ENCODE data around the gene DISP3. TPM values are rescaled to one million over a fixed set of nuclear protein-coding genes. Genes with fewer than 3 reads are reported as not detected.

DISP3 gene
- total RNA-seq, 4 donors from 2014 or later: 0.19 TPM; not detected in 3

GRCh38 chr1:11560061-11560460 is 81.1 kb downstream of the DISP3 start:
- Histone ChIP-seq H3K27ac (no peak overlapping the region), H3K36me3 (no peaks in the 10 kb centered on the region), H3K4me3 (no peak overlapping the region), H3K27me3 (peaks cover 92% of the 10 kb centered on the region), H3K9me3 (no peaks in the 10 kb centered on the region), H3K4me1 (no peaks in the 10 kb centered on the region)
- no peak for TF ChIP-seq POLR2AphosphoS5 (IDR thresholded peaks at IDR 0.05)
- TF ChIP-seq POLR2A (IDR thresholded peaks at IDR 0.05): no peak
- TF ChIP-seq EP300 (IDR thresholded peaks at IDR 0.05): no peak
- TF ChIP-seq CTCF (IDR thresholded peaks at IDR 0.05): no peak
- ATAC-seq: no peak
- 100% methylated on average over 1 of the region's 8 CpGs; no CpG with 5 or more reads in 1 of the 2 donors for WGBS, 2 donors (ENCODE audit: low coverage in 1 of 2)

- Histone ChIP-seq H3K4me1 (no peaks in the 10 kb centered on the region), H3K9me3 (no peaks in the 10 kb centered on the region), H3K27me3 (peaks cover 92% of the 10 kb centered on the region), H3K4me3 (no peak overlapping the region), H3K27ac (no peak overlapping the region), H3K36me3 (no peaks in the 10 kb centered on the region)
- no peak for ATAC-seq
- no peak for TF ChIP-seq POLR2AphosphoS5 (IDR thresholded peaks at IDR 0.05)
Measured at GRCh38 chr1:11561740-11562139, 82.8 kb downstream of the DISP3 start.

- TF ChIP-seq EP300 (IDR thresholded peaks at IDR 0.05): no peak
- ATAC-seq: no peak
- Histone ChIP-seq H3K9me3 (no peaks in the 10 kb centered on the region), H3K4me3 (no peak overlapping the region), H3K27me3 (peaks cover 93% of the 10 kb centered on the region), H3K27ac (no peak overlapping the region), H3K36me3 (no peaks in the 10 kb centered on the region), H3K4me1 (no peaks in the 10 kb centered on the region)
- whole genome bisulfite sequencing, 2 donors (ENCODE audit: low coverage in 1 of 2): 84% methylated on average over 2 to 3 of the region's 6 CpGs
Measured at GRCh38 chr1:11562664-11563063, 83.7 kb downstream of the DISP3 start.

GRCh38 chr1:11563560-11564069 is 84.7 kb downstream of the DISP3 start:
- Histone ChIP-seq H3K4me3 (no peak overlapping the region), H3K4me1 (no peaks in the 10 kb centered on the region), H3K9me3 (no peaks in the 10 kb centered on the region), H3K36me3 (no peaks in the 10 kb centered on the region), H3K27ac (no peak overlapping the region), H3K27me3 (peaks cover 96% of the 10 kb centered on the region)
- 0% methylated on average over 3 of the region's 14 CpGs; no CpG with 5 or more reads in 1 of the 2 donors for whole genome bisulfite sequencing, 2 donors (ENCODE audit: low coverage in 1 of 2)
- ATAC-seq: no peak
- no peak for TF ChIP-seq POLR2A (IDR thresholded peaks at IDR 0.05)
- TF ChIP-seq POLR2AphosphoS5 (IDR thresholded peaks at IDR 0.05): no peak
- TF ChIP-seq EP300 (IDR thresholded peaks at IDR 0.05): no peak
- no peak for TF ChIP-seq CTCF (IDR thresholded peaks at IDR 0.05)

GRCh38 chr1:11564237-11564636 is 85.3 kb downstream of the DISP3 start:
- no peak for ATAC-seq

More at GRCh38 chr1:11564237-11564636, 85.3 kb downstream of the DISP3 start:
- H3K9me3 ChIP-seq: no peaks in the 10 kb centered on the region
- TF ChIP-seq POLR2AphosphoS5 (IDR thresholded peaks at IDR 0.05) (no peak), EP300 (IDR thresholded peaks at IDR 0.05) (no peak), CTCF (IDR thresholded peaks at IDR 0.05) (no peak), POLR2A (IDR thresholded peaks at IDR 0.05) (no peak)
- 66 to 69% methylated on average over 5 of the region's 5 CpGs for WGBS, 2 donors (ENCODE audit: low coverage in 1 of 2)
- no peaks in the 10 kb centered on the region for H3K36me3 ChIP-seq
- H3K27me3 ChIP-seq: peaks cover 96% of the 10 kb centered on the region
- H3K4me1 ChIP-seq: no peaks in the 10 kb centered on the region
- H3K4me3 ChIP-seq: no peak overlapping the region
- no peak overlapping the region for H3K27ac ChIP-seq
